ENCODE results near the gene MGMT. TPM values are rescaled to one million over a fixed set of nuclear protein-coding genes. Genes with fewer than 3 reads are reported as not detected.

MGMT gene
- total RNA-seq, 2 experiments from 2014 or later: 9.0 to 9.6 TPM

DNA sequence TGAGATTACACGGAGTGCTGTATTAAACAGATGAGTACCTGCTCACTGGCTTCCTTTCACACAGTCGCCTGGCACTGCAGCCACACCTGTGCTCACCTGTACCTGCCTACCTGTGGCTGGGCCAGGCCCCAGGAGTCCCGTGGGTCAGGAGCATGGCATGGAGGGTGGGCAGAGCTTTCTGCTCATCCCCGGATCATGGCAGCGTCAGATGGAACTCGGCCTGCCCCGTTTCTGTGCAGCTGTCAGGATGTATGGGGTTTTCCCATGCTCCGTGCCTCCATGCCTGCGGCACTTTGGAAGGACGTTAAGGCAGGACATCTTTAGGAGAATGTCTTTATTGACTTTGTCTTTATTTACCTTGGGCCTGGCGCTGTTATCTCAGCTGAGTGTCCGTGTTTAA lies 112.2 kb downstream of the MGMT start:
- peaks cover 56% of the 10 kb centered on the region for H3K36me3 Mint-ChIP-seq (ENCODE audit: low read depth)
- Histone ChIP-seq H3K9me3 (ENCODE audit: control insufficient read depth in 1 of 2, insufficient read depth in 1 of 2, low read length in 2 of 2) (peaks cover 7 to 41% of the 10 kb centered on the region in 2 experiments), H3K27ac (ENCODE audit: low read depth in 1 of 2, low read length in 2 of 2) (no peak overlapping the region), H3K36me3 (ENCODE audit: insufficient read depth, low read length) (no peaks in the 10 kb centered on the region), H3K27me3 (ENCODE audit: control insufficient read depth in 1 of 2, insufficient read depth in 2 of 2, low read length in 2 of 2) (no peaks in the 10 kb centered on the region), H3K4me1 (ENCODE audit: insufficient read depth, low read length) (no peaks in the 10 kb centered on the region), H3K4me3 (ENCODE audit: low read length) (no peak overlapping the region)
- DNase-seq (no peak), ATAC-seq (ENCODE audit: poor library complexity) (no peak)
- TF ChIP-seq CTCF (IDR thresholded peaks at IDR 0.05): no peak
- ChIA-PET POLR2A (no interaction called here), CTCF (no interaction called here)
- no peak overlapping the region for H3K27ac Mint-ChIP-seq
- no peak overlapping the region for H3K4me3 Mint-ChIP-seq
- peaks cover 14% of the 10 kb centered on the region for H3K9me3 Mint-ChIP-seq
- intact Hi-C loops (cut with DNase I, micrococcal nuclease): no loop called here
- no peaks in the 10 kb centered on the region for H3K4me1 Mint-ChIP-seq (ENCODE audit: low read depth)
- H3K27me3 Mint-ChIP-seq: no peaks in the 10 kb centered on the region

DNA sequence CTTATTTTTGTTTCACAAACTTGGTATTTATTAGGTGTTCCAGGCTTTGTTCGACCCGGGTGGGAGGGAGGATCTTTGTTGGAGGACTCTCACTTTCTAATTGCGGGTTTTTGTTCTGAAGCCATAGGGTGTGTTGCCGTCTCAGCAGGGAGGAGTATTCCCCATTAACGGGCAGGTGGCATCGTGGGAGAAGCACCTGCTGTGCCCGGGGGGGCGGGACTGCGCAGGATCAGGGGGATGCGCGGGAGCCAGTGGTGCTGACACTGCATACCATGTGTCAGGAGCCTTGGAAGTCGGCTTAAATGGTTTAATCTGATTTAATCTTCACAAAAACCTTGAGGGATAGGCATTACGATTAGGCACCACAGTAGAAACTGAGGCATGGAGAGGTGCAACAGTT lies 113.0 kb downstream of the MGMT start:
- ChIA-PET CTCF (no interaction called here), POLR2A (no interaction called here)
- H3K36me3 ChIP-seq (ENCODE audit: insufficient read depth, low read length): no peaks in the 10 kb centered on the region
- H3K36me3 Mint-ChIP-seq (ENCODE audit: low read depth): peaks cover 58% of the 10 kb centered on the region
- no peaks in the 10 kb centered on the region for H3K4me1 Mint-ChIP-seq (ENCODE audit: low read depth)
- no peak overlapping the region for H3K4me3 Mint-ChIP-seq
- no peaks in the 10 kb centered on the region for H3K4me1 ChIP-seq (ENCODE audit: insufficient read depth, low read length)
- H3K4me3 ChIP-seq (ENCODE audit: low read length): no peak overlapping the region
- no peaks in the 10 kb centered on the region for H3K27me3 ChIP-seq (ENCODE audit: control insufficient read depth in 1 of 2, insufficient read depth in 2 of 2, low read length in 2 of 2)
- no peak overlapping the region for H3K27ac ChIP-seq (ENCODE audit: low read depth in 1 of 2, low read length in 2 of 2)
- no peaks in the 10 kb centered on the region for H3K27me3 Mint-ChIP-seq
- H3K9me3 ChIP-seq (ENCODE audit: control insufficient read depth in 1 of 2, insufficient read depth in 1 of 2, low read length in 2 of 2): peaks cover 13 to 42% of the 10 kb centered on the region in 2 experiments
- H3K9me3 Mint-ChIP-seq: peaks cover 20% of the 10 kb centered on the region
- intact Hi-C loops (cut with DNase I, micrococcal nuclease): no loop called here
- ATAC-seq (ENCODE audit: poor library complexity) (no peak), DNase-seq (no peak)
- H3K27ac Mint-ChIP-seq: no peak overlapping the region
- TF ChIP-seq CTCF (IDR thresholded peaks at IDR 0.05): no peak

- Mint-ChIP-seq H3K9me3 (peaks cover 27% of the 10 kb centered on the region), H3K4me1 (ENCODE audit: low read depth) (no peaks in the 10 kb centered on the region), H3K36me3 (ENCODE audit: low read depth) (peaks cover 67% of the 10 kb centered on the region), H3K27me3 (no peaks in the 10 kb centered on the region), H3K4me3 (no peak overlapping the region), H3K27ac (no peak overlapping the region)
- ChIA-PET POLR2A (no interaction called here), CTCF (no interaction called here)
- H3K4me3 ChIP-seq (ENCODE audit: low read length): no peak overlapping the region
- no peaks in the 10 kb centered on the region for H3K27me3 ChIP-seq (ENCODE audit: control insufficient read depth in 1 of 2, insufficient read depth in 2 of 2, low read length in 2 of 2)
- H3K36me3 ChIP-seq (ENCODE audit: insufficient read depth, low read length): no peaks in the 10 kb centered on the region
- ATAC-seq (ENCODE audit: poor library complexity) (no peak), DNase-seq (no peak)
- H3K4me1 ChIP-seq (ENCODE audit: insufficient read depth, low read length): no peaks in the 10 kb centered on the region
- peaks cover 22 to 47% of the 10 kb centered on the region in 2 experiments for H3K9me3 ChIP-seq (ENCODE audit: control insufficient read depth in 1 of 2, insufficient read depth in 1 of 2, low read length in 2 of 2)
- no peak for TF ChIP-seq CTCF (IDR thresholded peaks at IDR 0.05)
- no peak overlapping the region for H3K27ac ChIP-seq (ENCODE audit: low read depth in 1 of 2, low read length in 2 of 2)
- intact Hi-C loops (cut with DNase I, micrococcal nuclease): no loop called here
These were observed 113.9 kb downstream of the MGMT start for GRCh38 chr10:129580901-129581300.
